ENCODE results near the gene ADIPOR1.

DNA sequence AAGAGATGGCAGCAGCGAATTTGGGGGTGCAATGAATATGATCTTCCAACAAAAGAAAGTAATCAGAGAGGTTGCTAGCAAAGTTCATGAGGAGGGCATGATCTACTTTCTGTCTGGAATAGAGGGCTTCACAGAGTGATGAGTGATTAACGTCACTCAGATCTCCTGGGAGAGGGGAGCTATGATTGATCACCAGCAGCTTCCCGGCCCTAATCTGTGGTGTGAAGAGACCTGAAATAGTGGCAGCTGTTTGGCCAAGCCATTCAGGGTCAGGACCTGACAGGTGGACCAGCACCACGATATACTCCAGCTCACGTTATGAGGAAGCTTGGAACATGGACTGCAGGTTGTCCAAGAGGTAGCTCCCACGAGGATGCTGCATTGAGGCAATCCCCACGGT is 29.1 kb upstream of the ADIPOR1 start:
- no peak for TF ChIP-seq GATA2 (IDR thresholded peaks at IDR 0.05; ENCODE audit: low read depth, low read length)
- TF ChIP-seq GATA3 (IDR thresholded peaks at IDR 0.05; ENCODE audit: low read depth, low read length): no peak
